HEK293 (cell line): Measurements from ENCODE around the gene CD101.

Experiments
- CTCF ChIA-PET: fragments of 350-600 bp; formaldehyde crosslinking; extraction: SDS; loops from one replicate; lab custom pipeline; 2021; ENCODE audit warnings: antibody characterized with exemption; lab: Yijun Ruan, JAX
- POLR2A ChIA-PET: fragments of 300-600 bp; formaldehyde crosslinking; extraction: SDS; loops from one replicate; lab custom pipeline; 2020; ENCODE audit warnings: antibody characterized with exemption, inconsistent platforms; lab: Yijun Ruan, JAX
- H3K27ac ChIP-seq: fragments of 200-500 bp; sonication (Bioruptor generic); 2 replicates; pipeline ENCODE4 v1.5.1; 2014; ENCODE audit warnings: low read depth, low read length, control low read depth, inconsistent platforms; ENCODE audit errors: extremely low read depth
- H3K36me3 ChIP-seq, 2 experiments: fragments of 200-500 bp in 1 of 2; sonication (Bioruptor generic) in 1 of 2; 1 replicate in 1 of 2; 2 replicates in 1 of 2; pipeline ENCODE4 v1.5.1; 2014 to 2017; ENCODE audit warnings: inconsistent platforms in 2 of 2, low read length in 2 of 2; ENCODE audit not compliant: control insufficient read depth in 2 of 2, insufficient read depth in 1 of 2
- H3K4me1 ChIP-seq: fragments of 200-500 bp; sonication (Bioruptor generic); 2 replicates; pipeline ENCODE4 v1.5.1; 2014; ENCODE audit warnings: mild to moderate bottlenecking, low read length, inconsistent platforms; ENCODE audit not compliant: control insufficient read depth, insufficient read depth
- H3K4me3 ChIP-seq: 2 replicates; pipeline ENCODE4 v1.5.1; 2011; ENCODE audit warnings: low read depth, mild to moderate bottlenecking, control low read depth, low read length, moderate library complexity
- H3K9me3 ChIP-seq: fragments of 200-500 bp; sonication (Bioruptor generic); 2 replicates; pipeline ENCODE4 v1.5.1; 2014; ENCODE audit warnings: low read depth, low read length, inconsistent platforms; ENCODE audit not compliant: control insufficient read depth, insufficient read depth
- ATF2 ChIP-seq: fragments of 450-650 bp; formaldehyde crosslinking; IDR thresholded peaks from 2 replicates; pipeline ENCODE4 v1.5.1; 2016; ENCODE audit warnings: missing biosample characterization, missing genetic modification characterization, low read depth
- BCL6B ChIP-seq: fragments of 450-650 bp; formaldehyde crosslinking; IDR thresholded peaks from 2 replicates; pipeline ENCODE4 v1.5.1; 2017; ENCODE audit warnings: missing biosample characterization, missing genetic modification characterization
- GLI4 ChIP-seq: fragments of 450-650 bp; formaldehyde crosslinking; IDR thresholded peaks from 2 replicates; pipeline ENCODE4 v1.5.1; 2016; ENCODE audit warnings: missing biosample characterization, missing genetic modification characterization
- KLF16 ChIP-seq: fragments of 450-650 bp; formaldehyde crosslinking; IDR thresholded peaks from 2 replicates; pipeline ENCODE4 v1.5.1; 2017; ENCODE audit warnings: missing biosample characterization, missing genetic modification characterization
- SCRT1 ChIP-seq: fragments of 450-650 bp; formaldehyde crosslinking; IDR thresholded peaks from 2 replicates; pipeline ENCODE4 v1.5.1; 2016; ENCODE audit warnings: missing biosample characterization, missing genetic modification characterization, borderline replicate concordance
- SCRT2 ChIP-seq: fragments of 450-650 bp; formaldehyde crosslinking; IDR thresholded peaks from 2 replicates; pipeline ENCODE4 v1.5.1; 2016; ENCODE audit warnings: missing biosample characterization, missing genetic modification characterization
- ZBTB11 ChIP-seq: fragments of 450-650 bp; formaldehyde crosslinking; conservative IDR thresholded peaks from 2 replicates; pipeline ENCODE4 v1.5.1; 2016; ENCODE audit warnings: low read depth, missing biosample characterization, missing genetic modification characterization
- ZBTB20 ChIP-seq: fragments of 450-650 bp; formaldehyde crosslinking; IDR thresholded peaks from 2 replicates; pipeline ENCODE4 v1.5.1; 2016; ENCODE audit warnings: missing biosample characterization, missing genetic modification characterization
- ZBTB7A ChIP-seq: fragments of 450-650 bp; formaldehyde crosslinking; IDR thresholded peaks from 2 replicates; pipeline ENCODE4 v1.5.1; 2016; ENCODE audit warnings: low read depth, missing biosample characterization, missing genetic modification characterization
- ZFHX2 ChIP-seq: fragments of 450-650 bp; formaldehyde crosslinking; conservative IDR thresholded peaks from 2 replicates; pipeline ENCODE4 v1.5.1; 2016; ENCODE audit warnings: missing biosample characterization, missing genetic modification characterization
- ZNF112 ChIP-seq: fragments of 450-650 bp; formaldehyde crosslinking; IDR thresholded peaks from 2 replicates; pipeline ENCODE4 v1.5.0; 2017; ENCODE audit warnings: missing biosample characterization, missing genetic modification characterization
- ZNF510 ChIP-seq: fragments of 450-650 bp; formaldehyde crosslinking; IDR thresholded peaks from 2 replicates; pipeline ENCODE4 v1.5.1; 2018; ENCODE audit warnings: mild to moderate bottlenecking, missing genetic modification characterization, missing biosample characterization; ENCODE audit not compliant: insufficient replicate concordance
- ZNF518A ChIP-seq: fragments of 450-650 bp; formaldehyde crosslinking; conservative IDR thresholded peaks from 2 replicates; pipeline ENCODE4 v1.5.1; 2016; ENCODE audit warnings: low read depth, missing biosample characterization, missing genetic modification characterization
- ZSCAN18 ChIP-seq: fragments of 450-650 bp; formaldehyde crosslinking; IDR thresholded peaks from 2 replicates; pipeline ENCODE4 v1.5.1; 2016; ENCODE audit warnings: missing biosample characterization, missing genetic modification characterization

Gene CD101

GRCh38 chr1:116999596-116999995 is 2.0 kb upstream of the CD101 start:
- H3K4me1 ChIP-seq = no peaks in the 10 kb centered on the region
- no peaks in the 10 kb centered on the region for H3K36me3 ChIP-seq
- no peaks in the 10 kb centered on the region for H3K9me3 ChIP-seq
- TF ChIP-seq ZNF518A (tag by site-specific recombination) (no peak), SCRT1 (tag by site-specific recombination) (peak; percentile 44; the same call in 1 of the 2 replicates), SCRT2 (tag by site-specific recombination) (peak; percentile 59), BCL6B (tag by site-specific recombination) (no peak)
- no peak overlapping the region for H3K4me3 ChIP-seq
- H3K27ac ChIP-seq = no peak overlapping the region
- CTCF ChIA-PET = interaction anchor here (0.6 to 1.2 kb wide), 3 partner anchors 10 to 275 kb away, joined by 3 read pairs; no protein-coding TSS in a partner anchor
- POLR2A ChIA-PET = no interaction called here

- no peak overlapping the region for H3K27ac ChIP-seq
- no peaks in the 10 kb centered on the region for H3K4me1 ChIP-seq
- H3K36me3 ChIP-seq = no peaks in the 10 kb centered on the region
- POLR2A ChIA-PET = no interaction called here
- CTCF ChIA-PET = interaction anchor here (0.7 to 1.2 kb wide), 2 partner anchors 58 to 275 kb away, joined by 3 read pairs; no protein-coding TSS in a partner anchor
- TF ChIP-seq ZNF510 (no peak), ZBTB7A (tag by site-specific recombination) (no peak), ZBTB20 (tag by site-specific recombination) (no peak), ZSCAN18 (tag by site-specific recombination) (no peak), ZBTB11 (tag by site-specific recombination) (no peak), ZNF112 (tag by site-specific recombination) (no peak), ATF2 (tag by site-specific recombination) (no peak), ZFHX2 (no peak), GLI4 (no peak), KLF16 (tag by site-specific recombination) (no peak)
- no peak overlapping the region for H3K4me3 ChIP-seq
- H3K9me3 ChIP-seq = no peaks in the 10 kb centered on the region
Measured at GRCh38 chr1:117000142-117000541, 1.4 kb upstream of the CD101 start.
